ENCODE data around the gene NMRK1. TPM values are rescaled to one million over a fixed set of nuclear protein-coding genes. Genes with fewer than 3 reads are reported as not detected.
A peak's percentile ranks its signal among the peaks of the same experiment; 100 is the strongest.

The NMRK1 gene
- 10 to 100 TPM; 16.2 to 34.1 TPM for total RNA-seq

DNA sequence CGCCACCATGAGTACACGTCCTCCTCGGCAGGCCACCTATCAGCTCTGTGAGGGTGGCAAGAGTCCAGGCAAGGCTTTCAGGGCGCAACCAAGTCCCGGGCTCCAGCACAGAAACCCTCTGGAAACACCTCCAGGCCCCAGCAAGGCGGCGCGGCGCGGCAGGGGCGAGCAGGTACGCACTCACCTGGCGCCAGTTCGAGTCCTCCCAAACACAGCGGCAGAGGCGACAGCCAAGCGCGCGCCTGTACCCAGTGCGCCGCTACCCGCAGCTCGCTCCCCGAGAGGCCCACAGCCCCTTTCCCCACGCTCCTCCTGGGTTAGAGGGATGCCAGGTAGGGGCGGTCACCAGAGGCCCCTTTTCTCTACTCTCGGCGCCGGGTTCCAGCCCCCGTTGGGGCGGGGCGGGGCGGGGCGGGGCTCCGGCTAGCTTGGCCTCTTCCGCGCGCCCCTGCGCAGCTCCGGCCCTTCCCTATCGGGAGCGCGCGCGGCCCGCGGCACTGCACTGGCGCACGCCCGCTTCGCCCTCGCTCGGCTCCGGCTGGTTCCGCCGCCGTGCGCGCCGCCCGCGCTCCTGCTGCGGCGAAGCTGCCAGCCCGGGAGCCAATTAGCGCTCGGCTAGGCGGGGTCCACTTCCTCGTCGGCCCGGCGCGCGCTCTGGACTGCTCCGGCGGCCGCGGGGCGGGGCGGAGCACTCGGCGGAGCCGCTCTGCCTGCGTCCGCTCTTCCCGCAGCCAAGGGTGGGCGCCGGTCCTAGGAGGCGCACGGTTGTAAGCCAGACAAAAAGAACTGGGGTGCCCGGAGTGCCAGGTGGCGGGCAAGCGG lies at the start of gene NMRK1, which contains the start of gene OSTF1:
Gene NMRK1, minus strand, starts transcription at position 332 of the 822 bp plus-strand sequence. CDS start 5,040 bp downstream, outside the sequence.
Gene OSTF1, plus strand, starts transcription at position 691 of the 822 bp plus-strand sequence. CDS start 179 bp downstream, outside the sequence.
- under 1% methylated on average over 83 of the region's 93 CpGs for WGBS
- H3K9me3 ChIP-seq: no peaks in the 10 kb centered on the region
- H3K4me3 ChIP-seq: peak within 1 kb of the TSS; percentile 77 to 82
- no peaks in the 10 kb centered on the region for H3K27me3 ChIP-seq (replicated peaks; ENCODE audit: insufficient read depth)
- peak within 1 kb of the TSS; percentile 97 to 99 for H3K27ac ChIP-seq
- no peaks in the 10 kb centered on the region for H3K4me1 ChIP-seq (replicated peaks)
- no peaks in the 10 kb centered on the region for H3K36me3 ChIP-seq
- peak; percentile 92 for TF ChIP-seq POLR2A (IDR thresholded peaks at IDR 0.05)
- TF ChIP-seq, protein P1, sequence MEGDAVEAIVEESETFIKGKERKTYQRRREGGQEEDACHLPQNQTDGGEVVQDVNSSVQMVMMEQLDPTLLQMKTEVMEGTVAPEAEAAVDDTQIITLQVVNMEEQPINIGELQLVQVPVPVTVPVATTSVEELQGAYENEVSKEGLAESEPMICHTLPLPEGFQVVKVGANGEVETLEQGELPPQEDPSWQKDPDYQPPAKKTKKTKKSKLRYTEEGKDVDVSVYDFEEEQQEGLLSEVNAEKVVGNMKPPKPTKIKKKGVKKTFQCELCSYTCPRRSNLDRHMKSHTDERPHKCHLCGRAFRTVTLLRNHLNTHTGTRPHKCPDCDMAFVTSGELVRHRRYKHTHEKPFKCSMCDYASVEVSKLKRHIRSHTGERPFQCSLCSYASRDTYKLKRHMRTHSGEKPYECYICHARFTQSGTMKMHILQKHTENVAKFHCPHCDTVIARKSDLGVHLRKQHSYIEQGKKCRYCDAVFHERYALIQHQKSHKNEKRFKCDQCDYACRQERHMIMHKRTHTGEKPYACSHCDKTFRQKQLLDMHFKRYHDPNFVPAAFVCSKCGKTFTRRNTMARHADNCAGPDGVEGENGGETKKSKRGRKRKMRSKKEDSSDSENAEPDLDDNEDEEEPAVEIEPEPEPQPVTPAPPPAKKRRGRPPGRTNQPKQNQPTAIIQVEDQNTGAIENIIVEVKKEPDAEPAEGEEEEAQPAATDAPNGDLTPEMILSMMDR (IDR thresholded peaks at IDR 0.05): peak in 1 of 4 experiments; percentile 7
- TF ChIP-seq POLR2AphosphoS5 (IDR thresholded peaks at IDR 0.05): peak; percentile 38
- DNase-seq (ENCODE audit: low spot score): peak; percentile 95
- intact Hi-C loops (cut with DNase I): loop anchor here (1.0 to 2.0 kb wide), 2 partner anchors 61 to 135 kb away; partner anchors contain the start of gene C9orf40

DNA sequence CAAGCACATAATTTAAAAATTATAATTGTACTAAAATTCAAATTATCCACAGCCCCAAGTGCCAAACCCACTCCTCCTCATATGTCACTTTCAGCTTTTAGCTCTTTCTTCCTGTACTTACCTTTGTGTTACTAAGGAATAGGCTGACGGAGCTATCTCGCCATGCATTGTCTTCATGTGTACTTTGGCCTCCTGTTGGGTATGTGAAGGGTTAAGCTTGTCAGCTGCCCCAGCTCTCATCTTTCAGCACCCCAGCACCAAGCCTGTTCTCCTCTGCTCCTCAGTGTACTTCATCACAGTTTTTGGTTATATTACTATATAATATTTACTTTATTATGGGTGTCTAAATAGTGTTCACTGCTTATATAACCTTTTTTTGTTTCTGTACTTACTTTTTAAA lies 46.5 kb upstream of the NMRK1 start:
- no peak for TF ChIP-seq POLR2AphosphoS5 (IDR thresholded peaks at IDR 0.05)
- intact Hi-C loops (cut with DNase I): no loop called here
- DNase-seq (ENCODE audit: low spot score): no peak
- Histone ChIP-seq H3K9me3 (no peaks in the 10 kb centered on the region), H3K27ac (no peak overlapping the region), H3K36me3 (peaks cover 6 to 8% of the 10 kb centered on the region in 2 donors), H3K27me3 (replicated peaks; ENCODE audit: insufficient read depth) (no peaks in the 10 kb centered on the region), H3K4me1 (replicated peaks) (no peaks in the 10 kb centered on the region), H3K4me3 (no peak overlapping the region)
- WGBS: 81% methylated on average over 2 of the region's 2 CpGs

DNA sequence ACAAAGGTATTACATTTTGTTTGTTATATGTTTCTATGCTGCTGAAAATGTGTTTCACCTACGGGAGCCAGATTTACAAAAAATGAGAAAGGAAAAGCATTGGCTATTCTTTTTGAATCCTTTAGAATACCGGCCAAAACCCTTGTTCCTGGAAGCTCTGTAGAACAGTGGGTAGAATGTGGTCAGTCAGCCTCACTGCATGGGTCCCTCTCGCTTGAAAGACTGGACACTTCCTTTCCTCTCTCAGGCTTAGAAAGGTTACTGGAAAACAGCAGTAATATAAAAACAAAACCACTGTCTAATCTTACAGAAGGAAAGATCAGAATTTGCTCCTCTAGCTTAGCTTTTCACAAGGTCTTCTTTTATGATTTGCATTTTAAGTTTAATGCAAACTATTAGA lies 45.4 kb upstream of the NMRK1 start:
- no peak for DNase-seq (ENCODE audit: low spot score)
- H3K27ac ChIP-seq: no peak overlapping the region
- H3K9me3 ChIP-seq: no peaks in the 10 kb centered on the region
- H3K4me3 ChIP-seq: no peak overlapping the region
- peaks cover 6 to 8% of the 10 kb centered on the region in 2 donors for H3K36me3 ChIP-seq
- H3K27me3 ChIP-seq (replicated peaks; ENCODE audit: insufficient read depth): no peaks in the 10 kb centered on the region
- H3K4me1 ChIP-seq (replicated peaks): no peaks in the 10 kb centered on the region
- TF ChIP-seq, protein P1 (IDR thresholded peaks at IDR 0.05): no peak
- no peak for TF ChIP-seq POLR2AphosphoS5 (IDR thresholded peaks at IDR 0.05)
- TF ChIP-seq POLR2A (IDR thresholded peaks at IDR 0.05): no peak
- 90% methylated on average over 3 of the region's 3 CpGs for WGBS
- intact Hi-C loops (cut with DNase I): no loop called here

DNA sequence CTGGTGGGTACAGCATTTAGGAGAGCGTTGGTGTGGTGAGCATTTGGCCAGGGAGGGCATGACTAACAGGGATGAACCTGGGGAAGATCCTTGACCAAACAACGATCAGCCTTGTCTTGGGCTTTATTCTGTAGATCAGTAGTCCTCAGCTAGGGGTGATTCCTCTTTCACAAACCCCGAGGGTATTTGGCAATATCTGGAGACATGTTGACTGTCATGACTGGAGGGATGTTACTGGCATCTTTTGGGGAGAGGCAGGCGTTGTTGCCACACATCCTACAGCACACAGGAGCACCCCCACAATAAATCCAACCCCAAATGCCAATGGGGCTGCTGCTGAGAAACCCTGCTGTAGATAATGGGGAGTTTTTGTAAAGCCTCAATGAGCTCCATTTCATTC lies 44.3 kb upstream of the NMRK1 start:
- intact Hi-C loops (cut with DNase I): no loop called here
- 78% methylated on average over 4 of the region's 4 CpGs for WGBS
- peaks cover 6 to 8% of the 10 kb centered on the region in 2 donors for H3K36me3 ChIP-seq
- H3K4me1 ChIP-seq (replicated peaks): no peaks in the 10 kb centered on the region
- no peak overlapping the region for H3K4me3 ChIP-seq
- no peak for TF ChIP-seq POLR2AphosphoS5 (IDR thresholded peaks at IDR 0.05)
- TF ChIP-seq, protein P1 (IDR thresholded peaks at IDR 0.05): no peak
- no peak for TF ChIP-seq POLR2A (IDR thresholded peaks at IDR 0.05)
- H3K27me3 ChIP-seq (replicated peaks; ENCODE audit: insufficient read depth): no peaks in the 10 kb centered on the region
- H3K27ac ChIP-seq: no peak overlapping the region
- H3K9me3 ChIP-seq: no peaks in the 10 kb centered on the region
- DNase-seq (ENCODE audit: low spot score): no peak

DNA sequence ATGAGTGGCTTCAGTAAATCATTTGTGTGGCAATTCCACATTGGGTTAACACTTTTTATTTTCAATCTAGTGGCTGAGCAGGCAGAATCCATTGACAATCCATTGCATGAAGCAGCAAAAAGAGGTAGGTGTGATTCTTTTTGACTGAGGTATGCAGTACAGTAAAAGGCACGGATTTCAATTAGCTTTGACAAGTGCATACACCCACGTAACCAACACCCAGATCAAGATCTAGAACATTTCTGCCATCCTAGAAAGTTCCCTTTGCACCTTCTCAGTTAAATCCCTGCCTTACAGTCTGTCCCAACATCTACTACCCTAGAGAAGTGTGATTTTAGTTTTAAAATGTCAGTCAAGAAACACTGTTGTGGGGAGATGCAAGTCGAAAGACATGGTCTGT lies 43.7 kb upstream of the NMRK1 start:
- TF ChIP-seq POLR2A (IDR thresholded peaks at IDR 0.05) (no peak), POLR2AphosphoS5 (IDR thresholded peaks at IDR 0.05) (no peak)
- TF ChIP-seq, protein P1 (IDR thresholded peaks at IDR 0.05): no peak
- intact Hi-C loops (cut with DNase I): no loop called here
- Histone ChIP-seq H3K4me1 (replicated peaks) (no peaks in the 10 kb centered on the region), H3K9me3 (no peaks in the 10 kb centered on the region), H3K4me3 (no peak overlapping the region), H3K27me3 (replicated peaks; ENCODE audit: insufficient read depth) (no peaks in the 10 kb centered on the region), H3K36me3 (peaks cover 6 to 8% of the 10 kb centered on the region in 2 donors), H3K27ac (no peak overlapping the region)
- WGBS: 92% methylated on average over 3 of the region's 3 CpGs
- no peak for DNase-seq (ENCODE audit: low spot score)

Measured in prostate gland (tissue), 2 donors.